SK-N-SH treated with all-trans-retinoic acid at 6 μM for 48 hours (cell line): ENCODE measurements around the gene MID1.

Source experiments
- ATAC-seq: fragments of 200-7000 bp; cut with Tn5 transposase; 3 replicates; pipeline ENCODE4 v1.9.1; 2020; ENCODE audit warnings: mild to moderate bottlenecking, moderate library complexity
- ARNTL ChIP-seq: fragments of 450-650 bp; formaldehyde crosslinking; IDR thresholded peaks from 2 replicates; pipeline ENCODE4 v1.5.0; 2020; ENCODE audit warnings: low read depth, mild to moderate bottlenecking, moderate library complexity, borderline replicate concordance
- BACH2 ChIP-seq: fragments of 250-450 bp; sonication (Bioruptor Pico); IDR thresholded peaks from 2 replicates; pipeline ENCODE4 v1.9.0; 2021; ENCODE audit warnings: mild to moderate bottlenecking, borderline replicate concordance
- CREB5 ChIP-seq: fragments of 250-450 bp; sonication (Bioruptor Pico); IDR thresholded peaks from 2 replicates; pipeline ENCODE4 v1.5.1; 2020; ENCODE audit warnings: low read depth, mild to moderate bottlenecking, moderate library complexity
- CSDC2 ChIP-seq: fragments of 250-450 bp; sonication (Bioruptor Pico); IDR thresholded peaks from 2 replicates; pipeline ENCODE4 v1.5.0; 2020; ENCODE audit warnings: mild to moderate bottlenecking, moderate library complexity
- ESRRG ChIP-seq: fragments of 250-450 bp; sonication (Bioruptor Pico); IDR thresholded peaks from 2 replicates; pipeline ENCODE4 v1.6.1; 2021; ENCODE audit warnings: mild to moderate bottlenecking
- OSR1 ChIP-seq: fragments of 250-450 bp; sonication (Bioruptor Pico); IDR thresholded peaks from 2 replicates; pipeline ENCODE4 v1.8.0; 2022; ENCODE audit warnings: moderate library complexity, mild to moderate bottlenecking, inconsistent platforms
- PATZ1 ChIP-seq: fragments of 250-450 bp; sonication (Bioruptor Pico); IDR thresholded peaks from 2 replicates; pipeline ENCODE4 v1.8.0; 2020; ENCODE audit warnings: mild to moderate bottlenecking, moderate library complexity, borderline replicate concordance
- PPARA ChIP-seq: fragments of 250-450 bp; sonication (Bioruptor Pico); IDR thresholded peaks from 2 replicates; pipeline ENCODE4 v1.5.0; 2020; ENCODE audit warnings: mild to moderate bottlenecking, borderline replicate concordance
- RARB ChIP-seq: fragments of 250-450 bp; sonication (Bioruptor Pico); IDR thresholded peaks from 2 replicates; pipeline ENCODE4 v1.8.0; 2021; ENCODE audit warnings: mild to moderate bottlenecking, moderate library complexity
- SNAI2 ChIP-seq: fragments of 250-450 bp; sonication (Bioruptor Pico); IDR thresholded peaks from 2 replicates; pipeline ENCODE4 v1.5.0; 2020; ENCODE audit warnings: mild to moderate bottlenecking, moderate library complexity
- TCF4 ChIP-seq: fragments of 250-450 bp; sonication (Bioruptor Pico); IDR thresholded peaks from 2 replicates; pipeline ENCODE4 v1.8.0; 2021; ENCODE audit warnings: mild to moderate bottlenecking, moderate library complexity, borderline replicate concordance
- TOX ChIP-seq: fragments of 250-450 bp; sonication (Bioruptor Pico); IDR thresholded peaks from 2 replicates; pipeline ENCODE4 v1.8.0; 2021; ENCODE audit warnings: mild to moderate bottlenecking, moderate library complexity, borderline replicate concordance
- ZC3H10 ChIP-seq: fragments of 250-450 bp; sonication (Bioruptor Pico); IDR thresholded peaks from 2 replicates; pipeline ENCODE4 v1.5.1; 2021; ENCODE audit warnings: mild to moderate bottlenecking, moderate library complexity
- ZFP3 ChIP-seq: fragments of 250-450 bp; sonication (Bioruptor Pico); IDR thresholded peaks from 2 replicates; pipeline ENCODE4 v1.5.0; 2020; ENCODE audit warnings: mild to moderate bottlenecking, moderate library complexity
- ZFP30 ChIP-seq: fragments of 450-650 bp; formaldehyde crosslinking; IDR thresholded peaks from 2 replicates; pipeline ENCODE4 v1.5.0; 2022; ENCODE audit warnings: mild to moderate bottlenecking, moderate library complexity
- ZNF565 ChIP-seq: fragments of 450-650 bp; formaldehyde crosslinking; conservative IDR thresholded peaks from 2 replicates; pipeline ENCODE4 v1.5.0; 2020; ENCODE audit warnings: low read depth, mild to moderate bottlenecking, moderate library complexity
- ZNF70 ChIP-seq: fragments of 450-650 bp; formaldehyde crosslinking; IDR thresholded peaks from 2 replicates; pipeline ENCODE4 v1.5.0; 2020; ENCODE audit warnings: mild to moderate bottlenecking, moderate library complexity
- ZNF8 ChIP-seq: fragments of 450-650 bp; formaldehyde crosslinking; IDR thresholded peaks from 2 replicates; pipeline ENCODE4 v1.5.0; 2020; ENCODE audit warnings: mild to moderate bottlenecking, moderate library complexity
- TF ChIP-seq, protein P1 (sequence below): fragments of 250-450 bp; sonication (Bioruptor Pico); IDR thresholded peaks from 2 replicates; pipeline ENCODE4 v1.8.0; 2021; ENCODE audit warnings: low read depth, mild to moderate bottlenecking, moderate library complexity, borderline replicate concordance
- TF ChIP-seq, protein P2 (sequence below): fragments of 250-450 bp; sonication (Bioruptor Pico); IDR thresholded peaks from 2 replicates; pipeline ENCODE4 v1.5.0; 2020; ENCODE audit warnings: mild to moderate bottlenecking, moderate library complexity

Gene MID1

DNA sequence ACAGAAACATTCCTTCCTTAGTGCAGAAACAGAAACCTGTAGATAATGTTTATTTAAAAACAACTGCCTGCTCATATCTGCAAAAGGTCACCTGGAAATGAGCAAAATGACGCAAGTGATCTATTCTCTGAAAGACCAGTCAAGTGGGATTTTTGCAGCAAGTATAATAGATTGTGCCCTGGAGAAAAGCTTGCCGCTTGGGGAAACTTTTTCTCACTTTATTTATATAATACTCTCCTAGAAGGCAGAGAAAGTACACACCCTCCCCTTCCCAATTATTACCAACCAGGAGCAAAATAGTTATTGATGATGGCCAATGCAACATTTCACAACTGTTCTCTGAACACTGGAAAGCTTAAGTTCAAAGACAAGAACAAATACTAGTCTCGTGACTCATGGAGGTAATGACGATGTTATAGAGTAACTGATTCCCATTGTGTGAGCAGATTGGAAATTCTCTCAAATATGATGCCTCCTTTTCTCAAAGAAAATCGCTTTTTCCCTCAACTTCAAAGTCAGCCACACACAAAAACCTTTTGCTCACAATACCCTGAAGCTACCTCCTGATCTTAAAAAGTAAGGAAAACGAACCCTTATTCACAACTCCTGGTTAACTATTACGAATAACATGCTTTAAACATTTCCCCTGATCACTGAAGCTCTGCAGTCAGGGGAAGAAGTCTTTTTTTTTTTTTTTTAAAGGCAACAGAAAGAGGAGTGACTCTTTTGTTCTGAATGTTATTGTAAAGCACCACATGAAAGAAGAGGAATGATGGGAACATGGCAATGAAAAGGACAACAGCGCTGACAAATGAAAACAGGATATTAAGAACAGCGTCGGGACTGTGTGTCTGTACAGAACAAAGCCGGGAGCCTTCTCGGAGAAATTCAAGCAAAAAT is 41.0 kb downstream of the MID1 start:
- ATAC-seq: peak; percentile 75
- no peak for TF ChIP-seq ZFP3 (CRISPR knock-in tag)

GRCh38 chrX:10578527-10578926 is 41.9 kb downstream of the MID1 start:
- no peak for ATAC-seq
- TF ChIP-seq, protein P1, sequence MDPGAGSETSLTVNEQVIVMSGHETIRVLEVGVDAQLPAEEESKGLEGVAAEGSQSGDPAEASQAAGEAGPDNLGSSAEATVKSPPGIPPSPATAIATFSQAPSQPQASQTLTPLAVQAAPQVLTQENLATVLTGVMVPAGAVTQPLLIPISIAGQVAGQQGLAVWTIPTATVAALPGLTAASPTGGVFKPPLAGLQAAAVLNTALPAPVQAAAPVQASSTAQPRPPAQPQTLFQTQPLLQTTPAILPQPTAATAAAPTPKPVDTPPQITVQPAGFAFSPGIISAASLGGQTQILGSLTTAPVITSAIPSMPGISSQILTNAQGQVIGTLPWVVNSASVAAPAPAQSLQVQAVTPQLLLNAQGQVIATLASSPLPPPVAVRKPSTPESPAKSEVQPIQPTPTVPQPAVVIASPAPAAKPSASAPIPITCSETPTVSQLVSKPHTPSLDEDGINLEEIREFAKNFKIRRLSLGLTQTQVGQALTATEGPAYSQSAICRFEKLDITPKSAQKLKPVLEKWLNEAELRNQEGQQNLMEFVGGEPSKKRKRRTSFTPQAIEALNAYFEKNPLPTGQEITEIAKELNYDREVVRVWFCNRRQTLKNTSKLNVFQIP: no peak
- TF ChIP-seq CSDC2 (CRISPR knock-in tag) (no peak), SNAI2 (CRISPR knock-in tag) (no peak), ZC3H10 (CRISPR knock-in tag) (no peak), RARB (CRISPR knock-in tag) (no peak), ZFP3 (CRISPR knock-in tag) (no peak), BACH2 (no peak), TCF4 (CRISPR knock-in tag) (no peak)

DNA sequence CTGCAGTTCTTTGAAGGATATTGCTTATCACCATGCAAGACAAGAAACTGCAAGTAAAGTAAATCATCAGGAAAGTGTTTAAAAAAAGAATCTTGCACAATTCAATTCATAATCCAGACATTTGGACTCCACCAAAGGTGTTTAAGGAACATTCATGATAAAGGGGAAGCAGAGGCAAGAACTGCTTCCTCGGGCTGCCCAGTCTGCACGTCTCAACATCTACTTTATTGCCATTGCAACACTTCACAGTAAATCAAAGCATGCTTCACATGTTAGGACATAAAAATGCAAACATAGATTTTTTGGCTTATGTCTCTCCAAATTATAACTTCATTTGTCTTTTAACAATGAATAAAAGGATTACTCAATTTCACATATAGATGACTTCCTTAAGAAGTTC is 42.5 kb downstream of the MID1 start:
- ATAC-seq: no peak

GRCh38 chrX:10576777-10577447 is 43.5 kb downstream of the MID1 start:
- no peak for ATAC-seq

More for the DNA sequence above, 42.5 kb downstream of the MID1 start:
- no peak for TF ChIP-seq CREB5 (CRISPR knock-in tag)
- no peak for TF ChIP-seq PATZ1 (CRISPR knock-in tag)
- no peak for TF ChIP-seq SNAI2 (CRISPR knock-in tag)
- no peak for TF ChIP-seq PPARA (CRISPR knock-in tag)
- no peak for TF ChIP-seq ESRRG (CRISPR knock-in tag)
- no peak for TF ChIP-seq BACH2
- no peak for TF ChIP-seq ZNF565 (CRISPR knock-in tag)
- TF ChIP-seq ZFP30 (CRISPR knock-in tag): no peak
- no peak for TF ChIP-seq ZC3H10 (CRISPR knock-in tag)
- no peak for TF ChIP-seq ARNTL (CRISPR knock-in tag)
- no peak for TF ChIP-seq ZFP3 (CRISPR knock-in tag)
- TF ChIP-seq, protein P1: no peak
- TF ChIP-seq TOX (CRISPR knock-in tag): no peak
- TF ChIP-seq ZNF8 (CRISPR knock-in tag): no peak
- no peak for TF ChIP-seq ZNF70 (CRISPR knock-in tag)

More at GRCh38 chrX:10576777-10577447, 43.5 kb downstream of the MID1 start:
- TF ChIP-seq PPARA (CRISPR knock-in tag) (no peak), OSR1 (CRISPR knock-in tag) (no peak), ARNTL (CRISPR knock-in tag) (no peak), ZNF70 (CRISPR knock-in tag) (no peak)
- TF ChIP-seq, protein P2, sequence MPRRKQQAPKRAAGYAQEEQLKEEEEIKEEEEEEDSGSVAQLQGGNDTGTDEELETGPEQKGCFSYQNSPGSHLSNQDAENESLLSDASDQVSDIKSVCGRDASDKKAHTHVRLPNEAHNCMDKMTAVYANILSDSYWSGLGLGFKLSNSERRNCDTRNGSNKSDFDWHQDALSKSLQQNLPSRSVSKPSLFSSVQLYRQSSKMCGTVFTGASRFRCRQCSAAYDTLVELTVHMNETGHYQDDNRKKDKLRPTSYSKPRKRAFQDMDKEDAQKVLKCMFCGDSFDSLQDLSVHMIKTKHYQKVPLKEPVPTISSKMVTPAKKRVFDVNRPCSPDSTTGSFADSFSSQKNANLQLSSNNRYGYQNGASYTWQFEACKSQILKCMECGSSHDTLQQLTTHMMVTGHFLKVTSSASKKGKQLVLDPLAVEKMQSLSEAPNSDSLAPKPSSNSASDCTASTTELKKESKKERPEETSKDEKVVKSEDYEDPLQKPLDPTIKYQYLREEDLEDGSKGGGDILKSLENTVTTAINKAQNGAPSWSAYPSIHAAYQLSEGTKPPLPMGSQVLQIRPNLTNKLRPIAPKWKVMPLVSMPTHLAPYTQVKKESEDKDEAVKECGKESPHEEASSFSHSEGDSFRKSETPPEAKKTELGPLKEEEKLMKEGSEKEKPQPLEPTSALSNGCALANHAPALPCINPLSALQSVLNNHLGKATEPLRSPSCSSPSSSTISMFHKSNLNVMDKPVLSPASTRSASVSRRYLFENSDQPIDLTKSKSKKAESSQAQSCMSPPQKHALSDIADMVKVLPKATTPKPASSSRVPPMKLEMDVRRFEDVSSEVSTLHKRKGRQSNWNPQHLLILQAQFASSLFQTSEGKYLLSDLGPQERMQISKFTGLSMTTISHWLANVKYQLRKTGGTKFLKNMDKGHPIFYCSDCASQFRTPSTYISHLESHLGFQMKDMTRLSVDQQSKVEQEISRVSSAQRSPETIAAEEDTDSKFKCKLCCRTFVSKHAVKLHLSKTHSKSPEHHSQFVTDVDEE (CRISPR knock-in tag): no peak
- TF ChIP-seq, protein P1: no peak
- TF ChIP-seq, all 23 proteins: peak for 0
